Stomach (tissue), 9 donors: ENCODE measurements around the gene LARGE1. TPM values are rescaled to one million over a fixed set of nuclear protein-coding genes. Genes with fewer than 3 reads are reported as not detected.
"Not testable (repeated sequence)": the region's sequence is repeated elsewhere in the genome, so short reads cannot be mapped to it uniquely, and the experiment has no call there.

Experiments
- DNase-seq, 2 donors: peaks; one replicate each; pipeline versions ENCODE4 v3.0.0 to v3.0.0-alpha.2; 2013 to 2019
- H3K27ac ChIP-seq, 5 donors: fragments of 200-600 bp in 4 of 5; sonication (generic) in 4 of 5; one replicate each; pipeline ENCODE4 v1.5.1; 2013 to 2019; ENCODE audit warnings: mild to moderate bottlenecking in 1 of 5, moderate library complexity in 1 of 5
- H3K27me3 ChIP-seq, 3 donors: fragments of 200-600 bp; sonication (generic); one replicate each; pipeline ENCODE4 v1.5.1; 2017 to 2019; ENCODE audit warnings: mixed run types in 1 of 3
- H3K36me3 ChIP-seq, 4 donors: fragments of 200-600 bp; sonication (generic); 1 replicate in 3 of 4; 2 replicates in 1 of 4; pipeline ENCODE4 v1.5.1; 2016 to 2019
- H3K4me1 ChIP-seq, 4 donors: fragments of 200-600 bp; sonication (generic); one replicate each; pipeline ENCODE4 v1.5.1; 2016 to 2019
- H3K4me3 ChIP-seq, 4 donors: fragments of 200-600 bp; sonication (generic) in 3 of 4; one replicate each; pipeline ENCODE4 v1.5.1; 2016 to 2019; ENCODE audit warnings: mild to moderate bottlenecking in 1 of 4
- H3K9me3 ChIP-seq, 4 donors: fragments of 200-600 bp; sonication (generic); one replicate each; pipeline ENCODE4 v1.5.1; 2016 to 2019
- CTCF ChIP-seq, 7 experiments: fragments of 450-650 bp in 4 of 7; fragments of 200-600 bp in 3 of 7; sonication (generic) in 3 of 7; IDR thresholded peaks; one replicate each; pipeline ENCODE4 v1.5.1; 2016 to 2019; ENCODE audit warnings: antibody characterized with exemption in 7 of 7, control low read depth in 2 of 7, mild to moderate bottlenecking in 1 of 7
- EP300 ChIP-seq: sonication (generic); formaldehyde crosslinking; IDR thresholded peaks from one replicate; pipeline ENCODE4 v1.6.1; 2017; ENCODE audit warnings: antibody characterized with exemption
- POLR2A ChIP-seq, 4 donors: fragments of 450-650 bp; IDR thresholded peaks; one replicate each; pipeline ENCODE4 v1.6.1; 2016; ENCODE audit warnings: antibody characterized with exemption in 4 of 4, control low read depth in 2 of 4, mild to moderate bottlenecking in 1 of 4, moderate library complexity in 1 of 4
- POLR2AphosphoS5 ChIP-seq, 3 donors: sonication (generic); formaldehyde crosslinking; IDR thresholded peaks; one replicate each; pipeline ENCODE4 v1.6.1; 2016; ENCODE audit warnings: antibody characterized with exemption in 3 of 3
- WGBS, 5 donors: extraction: QIAGEN DNeasy Blood & Tissue Kit in 3 of 5; methylation state at CpG; one replicate each; pipeline versions ENCODE4 v1.1.5 to v1.1.7; 2013 to 2018; 5-methylcytosine and 5-hydroxymethylcytosine counted together
- intact Hi-C: fragments of 100-400 bp; cut with DNase I; formaldehyde crosslinking; loops from one replicate; pipeline ENCODE4 v1.15.1; 2023; ENCODE audit warnings: low total_unique reads
- polyA plus RNA-seq, 3 donors: library from polyadenylated mRNA; stranded (reverse); fragments of 200-250 nt; gene quantifications; one replicate each; pipeline ENCODE4 v1.2.3, GENCODE V29; 2013
- total RNA-seq, 5 donors: library from RNA; depleted of rRNA; stranded (reverse); fragments of >200 nt; gene quantifications; one replicate each; pipeline versions ENCODE4 v1.1.0 to v1.2.3, GENCODE V29; 2014 to 2016
- donor health status: healthy with polysubstance abuse.
- donor health status: Bipolar disorder and iron deficiency.
- donor health status: healthy.

The LARGE1 gene
- total and polyA plus RNA-seq, 8 donors = 3.5 to 110 (median 51.6) TPM

DNA sequence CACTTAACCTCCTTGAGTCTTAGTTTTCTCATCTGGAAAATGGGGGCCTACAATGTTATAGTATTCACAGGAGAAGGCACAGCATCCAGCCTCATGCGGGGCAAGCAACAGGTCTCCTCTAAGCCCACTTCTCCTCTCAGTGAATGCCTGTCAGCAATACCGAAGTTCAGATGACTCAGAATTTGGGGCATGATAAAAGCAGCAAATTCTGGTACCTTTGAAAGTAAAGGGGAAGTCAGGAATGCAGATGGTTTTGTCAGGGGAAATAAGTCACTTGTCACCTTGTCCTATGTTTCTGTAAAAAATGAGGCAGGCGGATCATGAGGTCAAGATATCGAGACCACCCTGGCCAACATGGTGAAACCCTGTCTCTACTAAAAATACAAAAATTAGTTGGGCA, 350.2 kb downstream of the LARGE1 start:
- Histone ChIP-seq H3K9me3 (no peaks in the 10 kb centered on the region), H3K27me3 (no peaks in the 10 kb centered on the region), H3K27ac (no peak overlapping the region), H3K4me1 (peaks cover 0 to 20% (median 11%) of the 10 kb centered on the region in 4 donors), H3K36me3 (no peaks in the 10 kb centered on the region), H3K4me3 (no peak overlapping the region)
- no peak for TF ChIP-seq POLR2AphosphoS5 (IDR thresholded peaks at IDR 0.05)
- WGBS, 5 donors = 86 to 92% (median 91%) methylated on average over 4 of the region's 4 CpGs
- intact Hi-C loops = loop anchor here (10.0 kb wide), 1 partner anchor 265 kb away; no protein-coding TSS in a partner anchor
- DNase-seq = no peak

DNA sequence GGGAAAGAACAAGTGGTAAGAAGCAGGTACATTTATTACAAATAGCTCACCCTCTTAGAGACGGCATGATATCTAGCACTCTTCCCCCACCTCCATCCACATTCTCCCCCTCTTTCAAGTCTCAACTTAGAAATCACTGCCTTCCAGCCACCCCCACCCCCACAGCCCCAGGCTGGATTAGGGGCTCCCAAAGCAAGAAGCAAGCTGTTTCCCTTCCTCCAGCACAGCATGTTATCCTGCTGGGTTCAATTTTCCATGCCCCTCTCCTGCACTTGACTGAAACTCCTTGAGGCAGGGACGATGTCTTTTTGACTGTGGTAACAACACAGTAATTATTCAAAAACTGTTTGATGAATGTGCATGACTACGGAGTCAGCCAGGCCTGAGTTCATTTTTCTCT, 350.7 kb downstream of the LARGE1 start:
- WGBS, 5 donors = 40 to 53% (median 46%) methylated on average over 3 of the region's 3 CpGs
- no peak overlapping the region for H3K4me3 ChIP-seq
- H3K9me3 ChIP-seq = no peaks in the 10 kb centered on the region
- no peak for DNase-seq
- H3K27me3 ChIP-seq = no peaks in the 10 kb centered on the region
- intact Hi-C loops = no loop called here
- TF ChIP-seq POLR2AphosphoS5 (IDR thresholded peaks at IDR 0.05) = no peak
- no peak for TF ChIP-seq POLR2A (IDR thresholded peaks at IDR 0.05)
- no peak for TF ChIP-seq CTCF (IDR thresholded peaks at IDR 0.05)
- no peak for TF ChIP-seq EP300
- peaks cover 0 to 20% (median 11%) of the 10 kb centered on the region in 4 donors for H3K4me1 ChIP-seq
- H3K36me3 ChIP-seq = no peaks in the 10 kb centered on the region
- no peak overlapping the region for H3K27ac ChIP-seq

GRCh38 chr22:33569018-33569417, 351.3 kb downstream of the LARGE1 start:
- WGBS, 5 donors = 31 to 52% (median 45%) methylated on average over 4 of the region's 4 CpGs
- H3K27me3 ChIP-seq = no peaks in the 10 kb centered on the region
- no peak for DNase-seq
- no peak overlapping the region for H3K4me3 ChIP-seq
- intact Hi-C loops = no loop called here
- H3K9me3 ChIP-seq = no peaks in the 10 kb centered on the region
- peaks cover 0 to 20% (median 13%) of the 10 kb centered on the region in 4 donors for H3K4me1 ChIP-seq
- H3K27ac ChIP-seq = no peak overlapping the region
- H3K36me3 ChIP-seq = no peaks in the 10 kb centered on the region
- TF ChIP-seq CTCF (IDR thresholded peaks at IDR 0.05) = no peak
- no peak for TF ChIP-seq POLR2AphosphoS5 (IDR thresholded peaks at IDR 0.05)
- no peak for TF ChIP-seq EP300
- no peak for TF ChIP-seq POLR2A (IDR thresholded peaks at IDR 0.05)

DNA sequence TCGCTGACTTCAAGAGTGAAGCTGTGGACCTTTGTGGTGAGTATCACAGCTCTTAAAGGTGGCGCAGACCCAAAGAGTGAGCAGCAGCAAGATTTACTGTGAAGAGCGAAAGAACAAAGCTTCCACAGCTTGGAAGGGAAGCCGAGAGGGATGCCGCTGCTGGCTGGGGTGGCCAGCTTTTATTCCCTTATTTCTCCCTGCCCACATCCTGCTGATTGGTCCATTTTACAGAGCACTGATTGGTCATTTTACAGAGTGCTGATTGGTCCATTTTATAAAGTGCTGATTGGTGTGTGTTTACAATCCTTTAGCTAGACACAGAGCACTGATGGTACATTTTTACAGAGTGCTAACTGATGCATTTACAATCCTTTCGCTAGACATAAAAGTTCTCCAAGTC, 353.8 kb downstream of the LARGE1 start:
- intact Hi-C loops, DNase-seq, H3K36me3 ChIP-seq, H3K27ac ChIP-seq, H3K4me3 ChIP-seq, H3K9me3 ChIP-seq, H3K27me3 ChIP-seq: not testable (repeated sequence)
- WGBS, 5 donors = 95 to 97% (median 96%) methylated on average over 6 of the region's 6 CpGs
- peaks cover 0 to 40% (median 32%) of the 10 kb centered on the region in 4 donors for H3K4me1 ChIP-seq

DNA sequence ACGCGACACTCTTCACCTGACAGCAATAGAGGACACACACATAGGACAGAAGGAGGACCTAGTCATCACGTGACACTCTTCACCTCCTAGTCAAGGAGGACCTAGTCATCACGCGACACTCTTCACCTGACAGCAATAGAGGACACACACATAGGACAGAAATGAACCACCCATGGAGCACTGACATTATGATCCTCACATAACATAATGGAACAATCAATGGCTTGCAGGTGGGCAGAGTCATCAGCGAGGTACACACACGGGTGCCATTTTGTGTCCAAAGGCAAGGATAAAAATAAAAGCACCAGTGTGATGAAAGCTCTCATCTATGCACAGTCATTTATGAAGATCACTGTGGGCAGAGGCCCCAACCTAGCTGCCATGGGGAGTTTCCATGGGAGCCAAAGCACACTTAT, 354.7 kb downstream of the LARGE1 start:
- Histone ChIP-seq H3K36me3 (no peaks in the 10 kb centered on the region), H3K4me3 (no peak overlapping the region), H3K27me3 (no peaks in the 10 kb centered on the region), H3K4me1 (peaks cover 0 to 48% (median 37%) of the 10 kb centered on the region in 4 donors), H3K9me3 (no peaks in the 10 kb centered on the region), H3K27ac (no peak overlapping the region)
- TF ChIP-seq EP300 (no peak), POLR2AphosphoS5 (IDR thresholded peaks at IDR 0.05) (no peak), CTCF (IDR thresholded peaks at IDR 0.05) (no peak), POLR2A (IDR thresholded peaks at IDR 0.05) (no peak)
- WGBS, 5 donors = 85 to 96% (median 95%) methylated on average over 7 of the region's 7 CpGs
- no peak for DNase-seq
- intact Hi-C loops = no loop called here
